Activated naive CD4-positive, alpha-beta T cell (primary cell): ENCODE results near the gene WLS.
"Not testable (repeated sequence)": the region's sequence is repeated elsewhere in the genome, so short reads cannot be mapped to it uniquely, and the experiment has no call there.

Source experiments
- DNase-seq, 4 experiments: peaks; one replicate each; lab custom pipeline; 2025; lab: John Stamatoyannopoulos, UW

Gene WLS

GRCh38 chr1:68165665-68166064 lies 66.7 kb downstream of the WLS start:
- no peak for DNase-seq

GRCh38 chr1:68164918-68165317 lies 67.4 kb downstream of the WLS start:
- DNase-seq: no peak

- no peak for DNase-seq
Observed at GRCh38 chr1:68163220-68163619, 69.1 kb downstream of the WLS start.

- no peak for DNase-seq
Observed at GRCh38 chr1:68162761-68163160, 69.6 kb downstream of the WLS start.

- not testable (repeated sequence) for DNase-seq
Observed at GRCh38 chr1:68161672-68162071, 70.7 kb downstream of the WLS start.

- not testable (repeated sequence) for DNase-seq
Observed at GRCh38 chr1:68160935-68161334, 71.4 kb downstream of the WLS start.

- no peak for DNase-seq
Observed at GRCh38 chr1:68160021-68160420, 72.3 kb downstream of the WLS start.

GRCh38 chr1:68158837-68159236 lies 73.5 kb downstream of the WLS start:
- DNase-seq: no peak

GRCh38 chr1:68157416-68157815 lies 74.9 kb downstream of the WLS start:
- DNase-seq: no peak

- no peak for DNase-seq
Observed at GRCh38 chr1:68151690-68152089, 80.6 kb downstream of the WLS start.

GRCh38 chr1:68149907-68150306 lies 82.4 kb downstream of the WLS start:
- no peak for DNase-seq

- no peak for DNase-seq
Observed at GRCh38 chr1:68149110-68149798, 83.1 kb downstream of the WLS start.

- DNase-seq: no peak
Observed at GRCh38 chr1:68148631-68149030, 83.7 kb downstream of the WLS start.

- no peak for DNase-seq
Observed at GRCh38 chr1:68147534-68148171, 84.7 kb downstream of the WLS start.

- DNase-seq: no peak
Observed at GRCh38 chr1:68145418-68146126, 86.8 kb downstream of the WLS start.

- DNase-seq: no peak
Observed at GRCh38 chr1:68144856-68145255, 87.5 kb downstream of the WLS start.

GRCh38 chr1:68143633-68144032 lies 88.7 kb downstream of the WLS start:
- no peak for DNase-seq

GRCh38 chr1:68142461-68142860 lies 89.9 kb downstream of the WLS start:
- DNase-seq: no peak

GRCh38 chr1:68142036-68142435 lies 90.3 kb downstream of the WLS start:
- DNase-seq: no peak

- DNase-seq: no peak
Observed at GRCh38 chr1:68141071-68142021, 91.0 kb downstream of the WLS start.

- DNase-seq: no peak
Observed at GRCh38 chr1:68140536-68140935, 91.8 kb downstream of the WLS start.

- DNase-seq: no peak
Observed at GRCh38 chr1:68136187-68136586, 96.1 kb downstream of the WLS start.
